Left lung (tissue), 10 donors: Measurements from ENCODE around the gene HPGD. TPM values are rescaled to one million over a fixed set of nuclear protein-coding genes. Genes with fewer than 3 reads are reported as not detected.

Experiments
- ATAC-seq: fragments of 200-7000 bp; cut with Tn5 transposase; one replicate; pipeline ENCODE4 v1.9.1; 2020; ENCODE audit warnings: moderate library complexity
- DNase-seq, 4 donors: peaks; one replicate each; pipeline ENCODE4 v3.0.0-alpha.2; 2013 to 2020
- H3K27ac ChIP-seq, 2 donors: fragments of 200-600 bp; sonication (generic) in 1 of 2; one replicate each; pipeline versions ENCODE4 v1.5.0 to v1.8.0; 2020 to 2021
- H3K27me3 ChIP-seq, 2 donors: fragments of 200-600 bp; sonication (generic) in 1 of 2; one replicate each; pipeline versions ENCODE4 v1.5.0 to v1.8.0; 2020 to 2021
- H3K36me3 ChIP-seq, 2 donors: fragments of 200-600 bp; sonication (generic) in 1 of 2; one replicate each; pipeline versions ENCODE4 v1.5.0 to v1.8.0; 2020 to 2021
- H3K4me1 ChIP-seq, 2 donors: fragments of 200-600 bp; one replicate each; pipeline ENCODE4 v1.8.0; 2021
- H3K4me3 ChIP-seq, 2 donors: fragments of 200-600 bp; sonication (generic) in 1 of 2; one replicate each; pipeline versions ENCODE4 v1.5.0 to v1.8.0; 2020 to 2021; ENCODE audit warnings: mild to moderate bottlenecking in 1 of 2
- H3K9me3 ChIP-seq, 2 donors: fragments of 200-600 bp; sonication (generic) in 1 of 2; one replicate each; pipeline versions ENCODE4 v1.5.0 to v1.8.0; 2020 to 2021
- intact Hi-C, 2 donors: fragments of 100-400 bp; cut with DNase I; formaldehyde crosslinking; loops; one replicate each; pipeline versions ENCODE4 v1.11.2 to v1.14.2; 2022
- polyA plus RNA-seq, 6 donors: library from polyadenylated mRNA; unstranded; fragments of 120-200 nt; gene quantifications; one replicate each; pipeline ENCODE4 v1.2.1, GENCODE V29; 2013; ENCODE audit not compliant: insufficient read length in 6 of 6
- total RNA-seq, 2 donors: library from RNA; stranded (reverse); fragmentation: NEBNext Ultra II Directional; extraction: Animal tissue kit (Norgen Biotek cat#: 25700); gene quantifications; one replicate each; pipeline ENCODE4 v1.2.1, GENCODE V29; 2021
- TF ChIP-seq, protein P1 (sequence below), 2 donors: fragments of 200-600 bp; sonication (generic) in 1 of 2; IDR thresholded peaks; one replicate each; pipeline versions ENCODE4 v1.5.0 to v1.8.0; 2021; ENCODE audit warnings: antibody characterized with exemption in 2 of 2
- donor health status: DM: no; HTN: yes; CAD: no.
- donor health status: DM: no; HTN: no; CAD: no.

The HPGD gene
- total and polyA plus RNA-seq, 8 donors = 45.4 to 169 (median 124) TPM

DNA sequence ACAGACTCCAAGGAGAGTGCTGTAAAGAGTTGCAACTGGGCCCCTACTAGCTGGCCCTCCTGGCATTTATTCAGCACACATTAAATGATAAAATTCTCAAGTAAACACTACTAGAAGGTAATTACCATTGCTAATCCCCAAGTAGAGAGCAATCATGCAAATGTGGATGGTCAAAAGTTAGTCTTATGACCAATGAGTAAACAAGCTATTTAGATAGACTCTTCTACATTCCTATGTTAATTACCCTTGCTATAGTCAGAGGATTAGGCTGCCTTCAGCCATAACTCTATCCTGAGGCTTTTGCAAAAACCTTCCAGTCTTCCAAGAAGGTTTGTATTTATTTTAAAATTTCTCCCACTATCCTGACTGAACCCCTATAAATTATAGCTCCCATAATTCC lies 28.3 kb upstream of the HPGD start:
- Histone ChIP-seq H3K4me3 (no peak overlapping the region), H3K4me1 (no peaks in the 10 kb centered on the region), H3K27ac (no peak overlapping the region), H3K36me3 (no peaks in the 10 kb centered on the region), H3K27me3 (no peaks in the 10 kb centered on the region), H3K9me3 (peaks cover 0 to 5% of the 10 kb centered on the region in 2 donors)
- DNase-seq (no peak), ATAC-seq (no peak)
- TF ChIP-seq, protein P1, sequence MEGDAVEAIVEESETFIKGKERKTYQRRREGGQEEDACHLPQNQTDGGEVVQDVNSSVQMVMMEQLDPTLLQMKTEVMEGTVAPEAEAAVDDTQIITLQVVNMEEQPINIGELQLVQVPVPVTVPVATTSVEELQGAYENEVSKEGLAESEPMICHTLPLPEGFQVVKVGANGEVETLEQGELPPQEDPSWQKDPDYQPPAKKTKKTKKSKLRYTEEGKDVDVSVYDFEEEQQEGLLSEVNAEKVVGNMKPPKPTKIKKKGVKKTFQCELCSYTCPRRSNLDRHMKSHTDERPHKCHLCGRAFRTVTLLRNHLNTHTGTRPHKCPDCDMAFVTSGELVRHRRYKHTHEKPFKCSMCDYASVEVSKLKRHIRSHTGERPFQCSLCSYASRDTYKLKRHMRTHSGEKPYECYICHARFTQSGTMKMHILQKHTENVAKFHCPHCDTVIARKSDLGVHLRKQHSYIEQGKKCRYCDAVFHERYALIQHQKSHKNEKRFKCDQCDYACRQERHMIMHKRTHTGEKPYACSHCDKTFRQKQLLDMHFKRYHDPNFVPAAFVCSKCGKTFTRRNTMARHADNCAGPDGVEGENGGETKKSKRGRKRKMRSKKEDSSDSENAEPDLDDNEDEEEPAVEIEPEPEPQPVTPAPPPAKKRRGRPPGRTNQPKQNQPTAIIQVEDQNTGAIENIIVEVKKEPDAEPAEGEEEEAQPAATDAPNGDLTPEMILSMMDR (IDR thresholded peaks at IDR 0.05) = no peak
- intact Hi-C loops = no loop called here

DNA sequence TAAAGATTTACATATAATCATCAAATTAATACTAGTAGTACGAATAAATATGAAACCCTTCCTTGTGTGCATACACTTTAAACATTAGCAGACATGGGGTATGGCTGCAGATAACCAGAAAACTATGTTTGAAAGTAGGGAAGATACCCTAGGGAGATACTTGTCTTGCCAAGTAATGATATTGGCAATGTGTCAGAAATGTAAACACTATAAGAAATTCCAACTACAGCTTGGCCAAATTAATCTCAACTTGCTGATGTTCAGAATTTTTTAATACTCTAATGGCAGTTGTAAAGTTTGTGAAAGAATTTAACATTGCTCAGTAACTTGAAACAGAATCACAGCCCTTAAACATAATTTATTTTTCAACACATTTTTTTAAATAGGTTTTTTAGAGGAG lies 27.4 kb upstream of the HPGD start:
- no peaks in the 10 kb centered on the region for H3K36me3 ChIP-seq
- no peaks in the 10 kb centered on the region for H3K4me1 ChIP-seq
- peaks cover 0 to 5% of the 10 kb centered on the region in 2 donors for H3K9me3 ChIP-seq
- intact Hi-C loops = no loop called here
- TF ChIP-seq, protein P1 (IDR thresholded peaks at IDR 0.05) = no peak
- ATAC-seq (no peak), DNase-seq (no peak)
- H3K27me3 ChIP-seq = no peaks in the 10 kb centered on the region
- H3K4me3 ChIP-seq = no peak overlapping the region
- H3K27ac ChIP-seq = no peak overlapping the region

DNA sequence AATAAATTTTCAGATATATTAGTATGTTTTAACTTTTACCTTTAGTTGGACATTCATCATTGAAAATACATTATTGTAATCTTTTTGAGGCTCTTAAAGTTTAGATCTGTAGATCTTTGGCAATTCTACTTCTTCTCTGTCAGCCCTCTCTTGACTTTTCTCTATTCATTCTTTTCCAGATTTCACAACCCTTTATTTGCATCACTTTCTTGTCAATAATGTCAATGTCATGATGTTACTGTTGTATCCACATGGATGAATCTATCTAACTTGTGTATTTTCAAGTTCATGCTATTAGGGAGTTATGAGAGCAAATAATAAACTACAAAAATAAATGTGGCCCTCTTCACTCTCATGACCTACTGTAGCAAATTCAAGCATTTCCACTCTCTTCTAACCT lies 23.0 kb upstream of the HPGD start:
- Histone ChIP-seq H3K4me1 (no peaks in the 10 kb centered on the region), H3K9me3 (no peaks in the 10 kb centered on the region), H3K4me3 (no peak overlapping the region), H3K36me3 (no peaks in the 10 kb centered on the region), H3K27me3 (no peaks in the 10 kb centered on the region), H3K27ac (no peak overlapping the region)
- DNase-seq = no peak
- intact Hi-C loops = no loop called here
- TF ChIP-seq, protein P1 (IDR thresholded peaks at IDR 0.05) = no peak
- no peak for ATAC-seq

DNA sequence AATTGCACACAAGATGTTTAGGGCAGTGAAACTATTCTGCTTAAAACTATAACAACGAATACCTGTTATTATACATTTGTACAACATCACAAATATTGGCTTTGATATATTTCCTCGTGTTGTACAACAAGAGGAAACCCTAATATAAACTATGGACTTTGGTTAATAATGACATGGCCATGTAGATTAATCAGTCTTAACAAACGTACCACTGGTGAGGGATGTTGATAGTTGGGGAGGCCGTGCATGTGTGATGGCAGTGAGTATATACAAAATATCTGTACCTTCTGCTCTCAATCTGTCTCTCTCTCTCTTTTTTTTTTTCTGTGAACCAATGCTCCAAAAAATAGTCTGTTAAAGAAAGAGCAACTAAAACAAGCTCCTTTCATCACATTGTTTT lies 22.2 kb upstream of the HPGD start:
- DNase-seq (no peak), ATAC-seq (no peak)
- Histone ChIP-seq H3K4me1 (no peaks in the 10 kb centered on the region), H3K9me3 (no peaks in the 10 kb centered on the region), H3K27ac (no peak overlapping the region), H3K27me3 (no peaks in the 10 kb centered on the region), H3K4me3 (no peak overlapping the region), H3K36me3 (no peaks in the 10 kb centered on the region)
- TF ChIP-seq, protein P1 (IDR thresholded peaks at IDR 0.05) = no peak
- intact Hi-C loops = no loop called here

DNA sequence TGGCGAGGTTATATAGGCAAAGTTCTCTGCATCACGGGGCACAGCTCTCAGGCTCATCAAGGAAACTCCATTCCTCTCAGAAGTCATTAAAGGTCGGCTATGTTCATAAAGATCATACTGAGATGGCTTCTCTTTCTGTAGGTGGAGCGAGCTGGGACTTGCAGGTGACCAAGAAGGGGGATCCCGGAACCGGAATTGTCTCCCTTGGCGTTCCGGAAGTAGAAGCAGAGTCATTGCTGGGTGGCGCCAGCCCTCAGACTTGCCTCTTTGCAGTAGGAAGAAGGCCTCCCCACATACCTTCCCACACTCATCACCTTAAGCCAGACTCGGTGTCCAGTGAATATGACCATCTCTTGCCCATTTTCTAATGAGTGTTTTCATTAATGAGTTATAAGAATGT lies 17.9 kb upstream of the HPGD start:
- Histone ChIP-seq H3K27me3 (no peaks in the 10 kb centered on the region), H3K36me3 (no peaks in the 10 kb centered on the region), H3K4me3 (no peak overlapping the region), H3K4me1 (no peaks in the 10 kb centered on the region), H3K9me3 (no peaks in the 10 kb centered on the region), H3K27ac (no peak overlapping the region)
- DNase-seq (no peak), ATAC-seq (no peak)
- intact Hi-C loops = no loop called here
- TF ChIP-seq, protein P1 (IDR thresholded peaks at IDR 0.05) = no peak
